CD14-positive monocyte (primary cell): Measurements from ENCODE around the gene COL20A1. TPM values are rescaled to one million over a fixed set of nuclear protein-coding genes. Genes with fewer than 3 reads are reported as not detected.

ENCODE experiments used
- DNase-seq, 3 donors: peaks; one replicate each; pipeline ENCODE4 v3.0.0-alpha.2; 2011 to 2022
- H2AFZ ChIP-seq: 2 replicates; pipeline ENCODE4 v1.6.0; 2012; ENCODE audit warnings: mild to moderate bottlenecking, low read depth, low read length, inconsistent platforms; ENCODE audit not compliant: insufficient read depth, poor library complexity, severe bottlenecking
- H3K27ac ChIP-seq, 2 donors: 1 replicate in 1 of 2; 2 replicates in 1 of 2; pipeline ENCODE4 v1.5.1; 2012 to 2013; ENCODE audit warnings: low read length in 2 of 2, control low read depth in 1 of 2, inconsistent platforms in 1 of 2, low read depth in 1 of 2, mild to moderate bottlenecking in 1 of 2
- H3K27me3 ChIP-seq, 2 donors: one replicate each; pipeline versions ENCODE4 v1.6.0 to v1.6.1; 2011 to 2013; ENCODE audit warnings: low read length in 2 of 2; ENCODE audit not compliant: control insufficient read depth in 2 of 2, insufficient read depth in 2 of 2
- H3K36me3 ChIP-seq, 2 donors: replicated peaks in 1 of 2; 1 replicate in 1 of 2; 2 replicates in 1 of 2; pipeline versions ENCODE4 v1.5.1 to v1.6.1; 2012 to 2013; ENCODE audit warnings: low read length in 2 of 2, control low read depth in 1 of 2, inconsistent platforms in 1 of 2, mild to moderate bottlenecking in 1 of 2; ENCODE audit not compliant: insufficient read depth in 2 of 2, control insufficient read depth in 1 of 2
- H3K4me1 ChIP-seq, 2 donors: 1 replicate in 1 of 2; 2 replicates in 1 of 2; pipeline versions ENCODE4 v1.5.1 to v1.6.1; 2012 to 2013; ENCODE audit warnings: low read length in 2 of 2, control low read depth in 1 of 2, inconsistent platforms in 1 of 2, mild to moderate bottlenecking in 1 of 2, moderate library complexity in 1 of 2; ENCODE audit not compliant: insufficient read depth in 2 of 2, control insufficient read depth in 1 of 2
- H3K4me2 ChIP-seq: replicated peaks from 2 replicates; pipeline ENCODE3; 2012; ENCODE audit warnings: low read length, moderate library complexity, mild to moderate bottlenecking; ENCODE audit not compliant: poor library complexity, severe bottlenecking; ENCODE audit errors: extremely low read depth
- H3K4me3 ChIP-seq, 3 experiments: fragments of 200-600 bp in 1 of 3; sonication (generic) in 1 of 3; replicated peaks in 1 of 3; 1 replicate in 2 of 3; 2 replicates in 1 of 3; pipeline ENCODE4 v1.5.1; 2011 to 2013; ENCODE audit warnings: low read length in 3 of 3, mild to moderate bottlenecking in 3 of 3, control low read depth in 2 of 3, low read depth in 2 of 3, inconsistent platforms in 1 of 3, moderate library complexity in 1 of 3
- H3K79me2 ChIP-seq: 2 replicates; pipeline ENCODE4 v1.6.0; 2012; ENCODE audit warnings: mild to moderate bottlenecking, control low read depth, inconsistent platforms, low read length, moderate library complexity; ENCODE audit not compliant: insufficient read depth
- H3K9ac ChIP-seq: 2 replicates; pipeline ENCODE4 v1.6.0; 2017; ENCODE audit warnings: low read length, mild to moderate bottlenecking; ENCODE audit not compliant: insufficient read depth, poor library complexity, severe bottlenecking
- H3K9me3 ChIP-seq, 2 donors: replicated peaks in 1 of 2; 1 replicate in 1 of 2; 2 replicates in 1 of 2; pipeline versions ENCODE4 v1.5.1 to v1.6.1; 2012 to 2013; ENCODE audit warnings: low read length in 2 of 2, control low read depth in 1 of 2; ENCODE audit not compliant: control insufficient read depth in 1 of 2, insufficient read depth in 1 of 2
- H4K20me1 ChIP-seq: 2 replicates; pipeline ENCODE4 v1.6.0; 2012; ENCODE audit warnings: mild to moderate bottlenecking, low read length, control low read depth, moderate library complexity; ENCODE audit not compliant: insufficient read depth
- H3K27ac Mint-ChIP-seq, 7 donors: one replicate each; pipeline ENCODE4 v1.8.0; 2020; ENCODE audit warnings: mild to moderate bottlenecking in 7 of 7, mixed read lengths in 7 of 7, moderate library complexity in 6 of 7, inconsistent platforms in 2 of 7
- H3K27me3 Mint-ChIP-seq, 3 donors: one replicate each; pipeline ENCODE4 v1.8.0; 2021 to 2022; ENCODE audit warnings: low read depth in 3 of 3, mild to moderate bottlenecking in 3 of 3, mixed read lengths in 3 of 3, moderate library complexity in 3 of 3, inconsistent platforms in 1 of 3
- H3K36me3 Mint-ChIP-seq, 2 donors: one replicate each; pipeline ENCODE4 v1.8.0; 2020; ENCODE audit warnings: mixed read lengths in 2 of 2, inconsistent platforms in 1 of 2, mild to moderate bottlenecking in 1 of 2
- H3K4me1 Mint-ChIP-seq: one replicate; pipeline ENCODE4 v1.8.0; 2020; ENCODE audit warnings: mild to moderate bottlenecking, mixed read lengths
- H3K4me3 Mint-ChIP-seq, 2 donors: one replicate each; pipeline ENCODE4 v1.8.0; 2020; ENCODE audit warnings: mild to moderate bottlenecking in 2 of 2, mixed read lengths in 2 of 2, moderate library complexity in 1 of 2
- H3K9me3 Mint-ChIP-seq, 7 donors: one replicate each; pipeline ENCODE4 v1.8.0; 2020 to 2022; ENCODE audit warnings: mixed read lengths in 7 of 7, mild to moderate bottlenecking in 6 of 7, moderate library complexity in 6 of 7, inconsistent platforms in 2 of 7
- CTCF ChIP-seq: fragments of 200-600 bp; IDR thresholded peaks from one replicate; pipeline ENCODE4 v1.8.0; 2022; ENCODE audit warnings: antibody characterized with exemption, mild to moderate bottlenecking
- WGBS: methylation state at CpG from one replicate; pipeline ENCODE4 v1.1.5; 2013; ENCODE audit warnings: missing lambda C conversion rate; ENCODE audit not compliant: insufficient coverage; 5-methylcytosine and 5-hydroxymethylcytosine counted together
- intact Hi-C, 2 donors: fragments of 100-400 bp; cut with micrococcal nuclease; formaldehyde crosslinking; loops; one replicate each; pipeline versions ENCODE4 v1.15.0 to v1.15.1; 2023
- polyA plus RNA-seq, 3 donors: library from polyadenylated mRNA; depleted of rRNA in 1 of 3; unstranded in 2 of 3; stranded (reverse) in 1 of 3; fragments of 300-500 nt in 2 of 3; fragments of >200 nt in 1 of 3; fragmentation: Illumina TruSeq in 2 of 3; gene quantifications; 1 replicate in 2 of 3; 2 replicates in 1 of 3; pipeline ENCODE4 v1.2.3, GENCODE V29; 2012 to 2021

Gene COL20A1
- polyA plus RNA-seq, 3 donors = not detected

GRCh38 chr20:63277466-63278272 lies 15.3 kb upstream of the COL20A1 start:
- H3K4me1 ChIP-seq = peaks cover 11 to 14% of the 10 kb centered on the region in 2 donors
- H3K4me2 ChIP-seq = no peak overlapping the region
- H3K79me2 ChIP-seq = peaks cover 47% of the 10 kb centered on the region
- no peaks in the 10 kb centered on the region for H3K27me3 ChIP-seq
- Mint-ChIP-seq H3K27me3 (peaks cover 0 to 2% (median 1%) of the 10 kb centered on the region in 3 donors), H3K27ac (peak overlapping the region in 2 of 7 donors; percentile 28 to 35), H3K36me3 (peaks cover 45 to 74% of the 10 kb centered on the region in 2 donors), H3K4me3 (no peak overlapping the region), H3K4me1 (peaks cover 15% of the 10 kb centered on the region), H3K9me3 (no peaks in the 10 kb centered on the region)
- no peak for DNase-seq
- H3K27ac ChIP-seq = no peak overlapping the region
- peaks cover 62 to 73% of the 10 kb centered on the region in 2 donors for H3K36me3 ChIP-seq
- H3K4me3 ChIP-seq = no peak overlapping the region
- WGBS = 96% methylated on average over 30 of the region's 30 CpGs
- TF ChIP-seq CTCF = no peak
- peaks cover 71% of the 10 kb centered on the region for H4K20me1 ChIP-seq
- no peak overlapping the region for H3K9ac ChIP-seq
- no peak overlapping the region for H2AFZ ChIP-seq
- no peaks in the 10 kb centered on the region for H3K9me3 ChIP-seq
- intact Hi-C loops = loop anchor here in 1 of 2 donors (10.0 kb wide), 1 partner anchor 627 kb away; no protein-coding TSS in a partner anchor

- no peaks in the 10 kb centered on the region for H3K9me3 ChIP-seq
- H3K9ac ChIP-seq = no peak overlapping the region
- no peak overlapping the region for H3K27ac ChIP-seq
- H4K20me1 ChIP-seq = peaks cover 68% of the 10 kb centered on the region
- intact Hi-C loops = loop anchor here in 1 of 2 donors (10.0 kb wide), 1 partner anchor 626 kb away; no protein-coding TSS in a partner anchor
- TF ChIP-seq CTCF = no peak
- Mint-ChIP-seq H3K27me3 (peaks cover 0 to 2% (median 0%) of the 10 kb centered on the region in 3 donors), H3K4me3 (peak overlapping the region in 1 of 2 donors; percentile 27), H3K27ac (no peak overlapping the region), H3K36me3 (peaks cover 51 to 83% of the 10 kb centered on the region in 2 donors), H3K9me3 (no peaks in the 10 kb centered on the region), H3K4me1 (peaks cover 11% of the 10 kb centered on the region)
- H3K36me3 ChIP-seq = peaks cover 69 to 83% of the 10 kb centered on the region in 2 donors
- no peak overlapping the region for H2AFZ ChIP-seq
- no peak overlapping the region for H3K4me3 ChIP-seq
- no peaks in the 10 kb centered on the region for H3K27me3 ChIP-seq
- peaks cover 4 to 8% of the 10 kb centered on the region in 2 donors for H3K4me1 ChIP-seq
- DNase-seq = no peak
- H3K4me2 ChIP-seq = no peak overlapping the region
- peaks cover 37% of the 10 kb centered on the region for H3K79me2 ChIP-seq
- 92% methylated on average over 17 of the region's 17 CpGs for WGBS
Observed at GRCh38 chr20:63278661-63279060, 14.3 kb upstream of the COL20A1 start.
